SK-N-SH (cell line): ENCODE results near the gene CD300LG. TPM values are rescaled to one million over a fixed set of nuclear protein-coding genes. Genes with fewer than 3 reads are reported as not detected.

Experiments used
- CTCF ChIA-PET: fragments of 300-600, 350-600 bp; formaldehyde crosslinking; extraction: SDS; loops from one replicate; lab custom pipeline; 2021; lab: Yijun Ruan, JAX
- POLR2A ChIA-PET: fragments of 350-600 bp; sonication (Branson Sonifier 250); formaldehyde crosslinking; extraction: SDS; loops from one replicate; lab custom pipeline; 2020; ENCODE audit warnings: antibody characterized with exemption, inconsistent platforms; lab: Yijun Ruan, JAX
- DNase-seq: peaks from one replicate; pipeline ENCODE4 v3.0.0; 2012
- H2AFZ ChIP-seq: fragments of 200-600 bp; sonication (generic); 2 replicates; pipeline ENCODE4 v1.8.1; 2016; ENCODE audit warnings: antibody characterized with exemption, mild to moderate bottlenecking, low read depth
- H3F3A ChIP-seq: fragments of 200-600 bp; sonication (generic); replicated peaks from 2 replicates; pipeline ENCODE3; 2016; ENCODE audit warnings: antibody characterized with exemption, mild to moderate bottlenecking; ENCODE audit not compliant: insufficient read depth
- H3K27ac ChIP-seq, 2 experiments: fragments of 200-500 bp in 1 of 2; fragments of 200-600 bp in 1 of 2; sonication (Bioruptor generic) in 1 of 2; sonication (generic), shearing (Covaris generic) in 1 of 2; 2 replicates each; pipeline versions ENCODE4 v1.5.1 to v1.6.1; 2014 to 2016; ENCODE audit warnings: low read depth in 2 of 2, inconsistent platforms in 1 of 2, low read length in 1 of 2, mild to moderate bottlenecking in 1 of 2, mixed read lengths in 1 of 2
- H3K27me3 ChIP-seq: fragments of 200-600 bp; sonication (generic), shearing (Covaris generic); 2 replicates; pipeline ENCODE4 v1.6.1; 2016; ENCODE audit warnings: mixed run types; ENCODE audit not compliant: insufficient read depth
- H3K36me3 ChIP-seq, 2 experiments: fragments of 200-500 bp in 1 of 2; fragments of 200-600 bp in 1 of 2; sonication (Bioruptor generic) in 1 of 2; sonication (generic) in 1 of 2; replicated peaks in 1 of 2; 2 replicates each; pipeline versions ENCODE3 to v1.5.1; 2014 to 2016; ENCODE audit warnings: low read length in 1 of 2, mild to moderate bottlenecking in 1 of 2; ENCODE audit not compliant: insufficient read depth in 2 of 2, control insufficient read depth in 1 of 2
- H3K4me1 ChIP-seq, 2 experiments: fragments of 200-500 bp in 1 of 2; fragments of 200-600 bp in 1 of 2; sonication (Bioruptor generic) in 1 of 2; sonication (generic), shearing (Covaris generic) in 1 of 2; 2 replicates each; pipeline versions ENCODE4 v1.5.1 to v1.6.1; 2014 to 2016; ENCODE audit warnings: low read depth in 1 of 2, low read length in 1 of 2, mixed run types in 1 of 2; ENCODE audit not compliant: insufficient read depth in 2 of 2, control insufficient read depth in 1 of 2
- H3K4me2 ChIP-seq: fragments of 200-600 bp; sonication (generic), shearing (Covaris generic); 2 replicates; pipeline ENCODE4 v1.6.1; 2017; ENCODE audit warnings: mixed run types
- H3K4me3 ChIP-seq, 2 experiments: fragments of 200-500 bp in 1 of 2; fragments of 200-600 bp in 1 of 2; sonication (Bioruptor generic) in 1 of 2; sonication (generic), shearing (Covaris generic) in 1 of 2; 2 replicates each; pipeline versions ENCODE4 v1.5.1 to v1.8.1; 2014 to 2016; ENCODE audit warnings: low read depth in 2 of 2, inconsistent platforms in 1 of 2, low read length in 1 of 2, mild to moderate bottlenecking in 1 of 2, mixed read lengths in 1 of 2, moderate library complexity in 1 of 2
- H3K79me2 ChIP-seq: fragments of 200-600 bp; sonication (generic); 2 replicates; pipeline ENCODE4 v1.8.1; 2017; ENCODE audit warnings: mild to moderate bottlenecking; ENCODE audit not compliant: insufficient read depth
- H3K9ac ChIP-seq: fragments of 200-600 bp; sonication (generic); 2 replicates; pipeline ENCODE4 v1.6.1; 2017; ENCODE audit warnings: mixed run types
- H3K9me2 ChIP-seq: fragments of 200-600 bp; sonication (generic); 2 replicates; pipeline ENCODE4 v1.6.1; 2017; ENCODE audit warnings: mixed run types
- H3K9me3 ChIP-seq: fragments of 200-600 bp; sonication (generic); 2 replicates; pipeline ENCODE4 v1.6.1; 2017; ENCODE audit warnings: mixed run types, mild to moderate bottlenecking, moderate library complexity
- H4K20me1 ChIP-seq: fragments of 200-600 bp; sonication (generic); 2 replicates; pipeline ENCODE4 v1.6.1; 2017; ENCODE audit warnings: mild to moderate bottlenecking, mixed run types; ENCODE audit not compliant: insufficient read depth
- CHD2 ChIP-seq: fragments of 150-350 bp; IDR thresholded peaks from 2 replicates; pipeline ENCODE4 v1.6.1; 2018; ENCODE audit warnings: low read length; ENCODE audit not compliant: partially characterized antibody
- CTCF ChIP-seq: fragments of 200-600 bp; sonication (generic); IDR thresholded peaks from 2 replicates; pipeline ENCODE4 v1.6.1; 2017; ENCODE audit warnings: antibody characterized with exemption, mild to moderate bottlenecking, moderate library complexity
- ELF1 ChIP-seq: IDR thresholded peaks from 2 replicates; pipeline ENCODE4 v1.4.0; 2012
- FOXM1 ChIP-seq: IDR thresholded peaks from 2 replicates; pipeline ENCODE4 v1.4.0; 2012; ENCODE audit warnings: low read depth, mild to moderate bottlenecking
- GABPA ChIP-seq: IDR thresholded peaks from 2 replicates; pipeline ENCODE4 v1.4.0; 2012; ENCODE audit warnings: low read depth, mild to moderate bottlenecking
- JUND ChIP-seq: IDR thresholded peaks from 2 replicates; pipeline ENCODE4 v1.4.0; 2012
- MXI1 ChIP-seq: IDR thresholded peaks from 2 replicates; pipeline ENCODE4 v1.6.1; 2012; ENCODE audit warnings: mild to moderate bottlenecking, low read depth, low read length, improper control_type of control experiment
- NFIC ChIP-seq: IDR thresholded peaks from 2 replicates; pipeline ENCODE4 v1.4.0; 2012; ENCODE audit warnings: borderline replicate concordance
- NRF1 ChIP-seq: IDR thresholded peaks from 2 replicates; pipeline ENCODE4 v1.6.1; 2012; ENCODE audit warnings: low read depth, mild to moderate bottlenecking, low read length
- PBX3 ChIP-seq: IDR thresholded peaks from 2 replicates; pipeline ENCODE4; 2012
- POLR2AphosphoS5 ChIP-seq: IDR thresholded peaks from 2 replicates; pipeline ENCODE4 v1.6.1; 2012; ENCODE audit warnings: low read depth, low read length
- RCOR1 ChIP-seq: fragments of 150-350 bp; IDR thresholded peaks from 2 replicates; pipeline ENCODE4 v1.6.1; 2017; ENCODE audit warnings: antibody characterized with exemption, low read length
- SIN3A ChIP-seq: IDR thresholded peaks from 2 replicates; pipeline ENCODE4 v1.6.1; 2012; ENCODE audit warnings: low read depth, mild to moderate bottlenecking, low read length, moderate library complexity, borderline replicate concordance
- TAF1 ChIP-seq: IDR thresholded peaks from 2 replicates; pipeline ENCODE4 v1.6.1; 2012; ENCODE audit warnings: low read depth, mild to moderate bottlenecking, low read length, moderate library complexity, borderline replicate concordance
- TCF12 ChIP-seq: IDR thresholded peaks from 2 replicates; pipeline ENCODE4 v1.4.0; 2012
- USF1 ChIP-seq: IDR thresholded peaks from 2 replicates; pipeline ENCODE4 v1.4.0; 2012; ENCODE audit warnings: low read depth, borderline replicate concordance
- USF2 ChIP-seq: fragments of 150-350 bp; IDR thresholded peaks from 2 replicates; pipeline ENCODE4 v1.6.1; 2017; ENCODE audit warnings: antibody characterized with exemption, low read length, low read depth, borderline replicate concordance
- WGBS: methylation state at CpG from one replicate; pipeline ENCODE4 v1.1.6; 2017; ENCODE audit warnings: low lambda C conversion rate; 5-methylcytosine and 5-hydroxymethylcytosine counted together
- polyA plus RNA-seq, 3 experiments: library from polyadenylated mRNA; depleted of rRNA; stranded (reverse); fragments of >200 nt; gene quantifications; 2 replicates each; pipeline ENCODE4 v1.2.3, GENCODE V29; 2012

CD300LG gene
- polyA plus RNA-seq, 1 of the 3 experiments (the other 2 are of a cell fraction), result not detected

- peak; percentile 15 for TF ChIP-seq CTCF
- no peak for TF ChIP-seq CHD2
- TF ChIP-seq GABPA, result no peak
- no peak for TF ChIP-seq NRF1
- TF ChIP-seq JUND, result no peak
- no peak for TF ChIP-seq FOXM1
- no peak for TF ChIP-seq RCOR1
- no peak for TF ChIP-seq USF1
- TF ChIP-seq TCF12, result no peak
These were observed 14.6 kb upstream of the CD300LG start (continued) for GRCh38 chr17:43832168-43832975.

GRCh38 chr17:43832976-43833829, 13.8 kb upstream of the CD300LG start, which contains the start of gene MPP3:
MPP3 (minus strand) TSS chr17:43833146; CDS start chr17:43831906, 1,240 bp downstream.
- Histone ChIP-seq H3K79me2 (peaks cover 10% of the 10 kb centered on the region; the same call in 1 of the 2 replicates), H3K4me1 (peaks cover 0 to 9% of the 10 kb centered on the region in 2 experiments; a peak in 1 of 4 replicates), H3K9me3 (no peaks in the 10 kb centered on the region), H3K27me3 (no peaks in the 10 kb centered on the region), H3K4me3 (peak within 1 kb of the TSS; percentile 59 to 83), H3F3A (no peaks in the 10 kb centered on the region), H3K36me3 (peaks cover 9 to 22% of the 10 kb centered on the region in 2 experiments), H4K20me1 (no peaks in the 10 kb centered on the region), H3K9ac (peak within 1 kb of the TSS; percentile 85), H2AFZ (peak within 1 kb of the TSS; percentile 94), H3K4me2 (peak within 1 kb of the TSS; percentile 93), H3K27ac (peak within 1 kb of the TSS; percentile 38 to 62; a peak in 2 of 4 replicates), H3K9me2 (no peaks in the 10 kb centered on the region)
- DNase-seq, result peak; percentile 97
- TF ChIP-seq PBX3 (no peak), TAF1 (peak; percentile 27; the same call in 1 of the 2 replicates), POLR2AphosphoS5 (peak; percentile 52; the same call in 1 of the 2 replicates), SIN3A (no peak), GABPA (no peak), MXI1 (0 out of 2 replicates have a peak, but pooled peaks have one; percentile 24), NFIC (peak; percentile 52), ELF1 (no peak), USF2 (no peak), NRF1 (0 out of 2 replicates have a peak, but pooled peaks have one; percentile 20)
- ChIA-PET POLR2A (interaction anchor here (1.7 kb wide), 1 partner anchor 14 kb away, joined by 4 read pairs; no protein-coding TSS in a partner anchor), CTCF (interaction anchor here (1.0 to 3.7 kb wide), 3 partner anchors 13 to 256 kb away, joined by 3 to 33 read pairs (median 3); partner anchors contain the start of gene CD300LG)
- WGBS, result 17% methylated on average over 38 of the region's 87 CpGs
